Measurements from ENCODE around the gene U2AF2.
A peak's percentile ranks its signal among the peaks of the same experiment; 100 is the strongest.

U2AF2 gene

GRCh38 chr19:55654868-55655647 lies at the start of gene U2AF2:
Gene U2AF2, plus strand, starts transcription at chr19:55655035. Its CDS starts 70 bp downstream, at chr19:55655105.
- DNase-seq, result peak; percentile 35

- DNase-seq, result peak; percentile 95
Observed at GRCh38 chr19:55605207-55605636, 49.6 kb upstream of the U2AF2 start.

GRCh38 chr19:55605637-55606470 lies 49.0 kb upstream of the U2AF2 start, which contains the start of gene ZNF865:
Gene ZNF865, plus strand, starts transcription at chr19:55605647. Its CDS starts 7,972 bp downstream, at chr19:55613619.
- DNase-seq, result peak; percentile 50

GRCh38 chr19:55606471-55606787 lies 48.4 kb upstream of the U2AF2 start:
- no peak for DNase-seq

- DNase-seq, result no peak
Observed at GRCh38 chr19:55606817-55607216, 48.0 kb upstream of the U2AF2 start.

GRCh38 chr19:55609326-55609725 lies 45.5 kb upstream of the U2AF2 start:
- no peak for DNase-seq

- DNase-seq, result no peak
Observed at GRCh38 chr19:55611300-55611982, 43.4 kb upstream of the U2AF2 start.

GRCh38 chr19:55611983-55612645 lies 42.7 kb upstream of the U2AF2 start:
- no peak for DNase-seq

- DNase-seq, result no peak
Observed at GRCh38 chr19:55613396-55613795, 41.4 kb upstream of the U2AF2 start.

GRCh38 chr19:55613930-55614710 lies 40.7 kb upstream of the U2AF2 start:
- no peak for DNase-seq

GRCh38 chr19:55614711-55615542 lies 39.9 kb upstream of the U2AF2 start:
- DNase-seq, result no peak

GRCh38 chr19:55615543-55616394 lies 39.1 kb upstream of the U2AF2 start:
- no peak for DNase-seq

- no peak for DNase-seq
Observed at GRCh38 chr19:55616395-55616875, 38.4 kb upstream of the U2AF2 start.

GRCh38 chr19:55617426-55617825 lies 37.4 kb upstream of the U2AF2 start:
- DNase-seq, result no peak

- no peak for DNase-seq
Observed at GRCh38 chr19:55618426-55618825, 36.4 kb upstream of the U2AF2 start.

GRCh38 chr19:55619286-55619685 lies 35.5 kb upstream of the U2AF2 start:
- DNase-seq, result no peak

- no peak for DNase-seq
Observed at GRCh38 chr19:55620410-55621204, 34.2 kb upstream of the U2AF2 start.

GRCh38 chr19:55621205-55621672 lies 33.6 kb upstream of the U2AF2 start:
- DNase-seq, result no peak

- DNase-seq, result no peak
Observed at GRCh38 chr19:55621673-55622231, 33.1 kb upstream of the U2AF2 start.

Measured in DMS153 (cell line).